Measurements from ENCODE around the gene TRIL.

The TRIL gene

DNA sequence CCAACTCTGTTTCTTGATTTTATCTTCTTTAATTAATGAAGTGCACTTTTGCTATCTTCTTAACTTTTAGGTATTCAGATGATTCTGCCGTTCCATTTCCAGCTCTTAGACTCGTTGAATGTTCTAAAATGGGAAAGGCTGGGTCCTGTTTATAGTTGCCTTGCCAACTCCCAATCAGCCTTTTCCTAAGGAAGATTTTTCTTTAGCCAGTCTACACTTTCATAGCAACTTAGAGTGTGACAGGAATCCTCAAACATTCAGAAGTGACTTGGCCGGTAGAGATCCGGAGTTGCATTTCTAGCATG is 23.0 kb upstream of the TRIL start:
- no peak for DNase-seq

DNA sequence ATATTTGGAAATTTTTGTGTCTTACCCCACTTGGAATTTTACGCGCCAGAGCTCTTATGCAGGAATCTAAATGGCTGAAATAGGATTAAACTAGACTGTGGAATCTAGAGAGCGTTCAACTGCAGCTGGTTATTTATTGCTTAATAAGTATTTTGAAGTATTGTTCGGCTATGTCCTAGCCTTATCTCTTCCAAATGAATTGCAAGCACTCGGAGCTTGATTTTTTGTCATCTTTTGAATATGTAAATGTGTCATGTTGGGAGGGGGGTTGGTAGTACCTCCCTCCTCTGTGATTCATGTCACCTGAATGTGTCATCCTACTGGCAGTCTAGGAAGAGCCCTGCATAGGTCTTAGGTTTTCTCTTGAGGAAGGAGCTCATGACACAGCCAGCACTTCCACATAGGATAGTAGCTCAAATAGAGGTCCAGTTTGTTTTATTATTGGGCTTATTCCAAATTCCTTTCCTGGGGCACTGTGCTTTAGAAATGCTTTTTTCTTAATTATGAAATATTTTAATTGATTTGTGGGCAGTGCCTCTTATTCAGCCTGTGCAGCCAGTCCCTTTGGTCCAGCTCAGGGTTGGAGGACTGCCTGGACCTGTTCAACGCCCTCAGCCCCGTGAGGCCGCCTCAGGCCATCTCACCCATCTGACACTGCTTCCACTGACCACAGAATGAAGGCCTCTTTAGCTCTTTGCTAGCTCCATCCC is 22.5 kb upstream of the TRIL start:
- DNase-seq: no peak

DNA sequence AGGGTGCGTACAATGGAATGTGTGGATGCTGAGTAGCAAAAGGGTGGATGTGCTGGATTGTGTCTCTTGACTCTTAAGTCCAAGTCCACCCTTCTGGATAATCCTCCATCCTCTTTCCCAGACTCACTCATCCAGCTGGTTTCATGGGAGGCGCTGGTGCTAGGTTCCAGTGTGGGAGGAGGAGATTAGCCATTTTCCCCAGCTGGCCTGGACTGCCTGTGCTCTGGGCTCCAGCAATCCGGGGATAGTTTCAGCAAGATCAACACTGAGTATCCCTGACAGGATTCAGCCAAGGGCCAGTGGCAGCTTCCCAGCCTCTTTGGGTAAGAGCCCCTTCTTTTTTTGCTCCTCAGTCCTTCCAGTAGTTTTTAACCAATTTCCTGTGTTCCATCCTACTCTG is 21.6 kb upstream of the TRIL start:
- no peak for DNase-seq

DNA sequence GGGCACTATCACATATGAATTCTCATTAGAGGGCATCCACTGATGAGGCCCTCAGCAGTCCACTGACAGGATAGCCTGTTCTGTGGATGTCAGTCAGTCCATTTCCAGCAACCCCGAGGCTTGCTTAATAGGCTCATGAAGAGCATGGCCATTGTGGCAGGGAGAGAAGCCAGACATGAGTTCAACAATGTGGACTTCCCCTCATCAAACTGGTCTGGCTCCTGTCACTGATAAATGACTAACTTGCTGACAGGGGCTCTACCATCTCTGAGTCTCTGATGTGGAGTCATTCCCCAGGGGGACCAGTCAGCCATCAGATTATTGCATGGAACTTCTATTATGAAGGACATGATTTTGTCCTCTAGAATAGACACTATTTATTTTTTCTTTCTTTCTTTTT is 19.8 kb upstream of the TRIL start:
- DNase-seq: no peak

DNA sequence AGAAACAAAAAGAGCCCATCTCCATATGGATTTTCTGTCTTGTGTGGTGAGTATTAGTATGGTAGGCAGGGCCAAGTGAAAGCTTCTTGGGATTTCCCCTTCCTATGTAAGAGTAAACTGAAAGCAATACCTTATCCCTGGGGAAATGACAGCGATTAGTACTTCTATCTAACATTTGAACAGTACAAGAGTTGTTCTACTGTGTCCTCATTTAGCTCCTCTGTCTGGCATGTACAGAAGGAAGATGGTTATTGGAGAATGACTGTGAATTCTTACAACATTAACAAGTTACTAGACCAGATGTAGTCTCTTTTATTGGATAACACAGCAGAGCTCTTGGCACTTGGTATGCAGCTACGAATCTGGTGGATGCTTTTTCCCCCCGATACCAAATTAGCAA is 17.9 kb upstream of the TRIL start:
- DNase-seq: no peak

DNA sequence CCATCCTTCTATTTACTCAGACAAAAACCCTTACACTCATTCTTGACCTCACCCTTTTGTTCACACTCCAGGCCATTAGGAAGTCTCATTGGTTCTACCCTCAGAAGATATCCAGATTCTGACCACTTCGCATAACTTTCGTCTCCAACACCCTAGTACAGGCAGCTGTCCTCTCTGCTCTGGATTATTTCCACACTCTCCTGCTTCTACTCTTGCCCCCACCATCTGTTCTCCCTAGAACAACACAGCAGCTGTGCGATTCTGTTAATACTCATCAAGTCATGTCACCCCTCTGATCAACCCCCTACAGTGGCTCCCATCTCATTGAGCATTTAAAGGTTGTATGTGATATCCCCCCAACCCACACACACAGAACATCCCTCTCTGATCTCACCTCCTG is 15.5 kb upstream of the TRIL start:
- DNase-seq: no peak

DNA sequence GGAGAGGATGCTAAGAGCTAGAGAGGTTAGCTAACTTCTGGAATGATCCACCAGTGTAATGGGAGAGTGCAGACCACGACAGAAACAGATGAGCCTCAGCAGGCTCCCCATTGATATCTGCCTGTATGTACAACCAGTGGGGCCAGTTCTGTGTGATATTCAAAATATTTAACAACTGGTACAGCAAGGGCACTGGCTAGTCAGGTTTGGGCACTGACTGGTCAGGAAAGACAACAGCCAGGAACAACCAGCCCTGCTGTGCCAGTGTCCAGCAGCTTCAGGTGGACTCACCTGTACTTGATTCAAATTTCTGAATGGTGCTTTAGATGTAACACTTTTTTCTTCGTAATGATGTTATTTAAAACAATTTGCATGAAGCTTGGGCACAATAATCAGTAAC is 5.9 kb upstream of the TRIL start:
- no peak for DNase-seq

DNA sequence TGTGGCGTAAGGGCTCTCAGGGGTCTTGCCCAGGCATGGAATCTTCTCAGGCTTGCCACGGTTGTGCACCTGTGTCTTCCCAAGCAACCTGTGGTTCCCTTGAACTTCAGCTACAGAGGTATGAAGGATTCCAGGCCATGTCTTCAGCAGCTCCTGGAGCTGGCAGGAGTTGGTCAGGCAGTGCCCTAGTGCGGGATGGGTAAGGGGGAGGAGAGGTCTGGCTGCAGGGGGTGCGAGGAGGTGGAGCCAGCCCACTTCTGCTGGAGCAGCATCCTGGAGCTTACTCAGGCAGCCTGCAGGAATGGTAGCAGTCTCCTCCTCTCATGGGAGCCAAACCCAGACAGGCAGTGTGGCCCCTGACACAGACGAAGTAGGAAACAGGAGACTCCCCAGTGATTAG is 3.8 kb upstream of the TRIL start:
- DNase-seq: no peak

DNA sequence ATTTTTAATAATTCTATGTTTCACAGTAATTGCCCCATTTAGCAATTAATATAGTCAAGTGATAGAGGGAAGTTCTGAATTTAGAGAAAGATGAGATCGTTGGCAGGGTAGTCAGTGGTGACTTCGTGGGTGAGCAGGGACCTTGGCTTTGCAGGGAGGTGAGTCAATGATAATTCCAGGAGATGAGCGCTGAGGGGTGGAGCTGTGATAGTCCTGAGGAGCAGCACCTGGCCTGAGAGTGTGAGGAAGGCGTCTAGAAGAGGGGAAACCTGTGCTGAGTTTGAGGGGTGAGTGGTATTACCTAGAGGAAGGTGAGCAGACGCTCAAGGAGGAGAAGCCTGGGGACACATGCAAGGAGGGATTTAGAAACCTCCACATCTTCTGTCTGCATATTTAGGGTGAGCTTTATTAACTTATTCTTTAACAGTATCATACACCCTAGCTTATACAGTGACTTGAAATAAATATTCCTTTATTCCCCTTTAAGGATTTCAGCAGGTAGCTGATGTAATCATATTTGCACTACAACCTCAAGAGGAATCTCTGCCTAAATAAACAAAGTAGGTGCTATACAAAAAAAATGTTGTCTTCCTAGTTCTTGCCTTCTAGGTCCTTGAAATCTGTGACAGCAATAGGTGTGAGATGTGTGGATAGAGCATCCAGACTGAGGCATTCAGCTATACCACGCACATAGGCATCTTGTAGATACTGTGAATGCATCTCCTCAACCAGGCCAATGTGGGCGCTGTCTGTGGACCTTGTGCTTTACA is 2.1 kb upstream of the TRIL start:
- DNase-seq: no peak

DNA sequence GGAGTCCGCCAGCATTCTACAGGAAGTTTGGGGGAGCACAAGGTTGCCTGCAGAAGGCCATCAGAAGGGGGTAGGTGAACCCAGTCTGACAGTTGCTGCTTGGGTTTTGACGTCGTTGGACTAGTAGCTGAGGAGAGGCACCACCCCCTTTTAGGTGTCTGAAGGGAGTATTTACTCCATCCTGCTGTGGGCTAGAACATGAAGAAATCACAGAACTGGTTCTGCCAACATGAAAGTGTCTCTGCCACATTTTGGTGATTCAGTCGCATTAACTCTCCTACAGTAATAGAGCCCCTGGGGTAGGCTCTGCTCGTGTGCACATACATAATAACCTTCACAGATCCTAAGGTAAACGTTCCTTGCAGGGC is 834 bp upstream of the TRIL start:
- DNase-seq: no peak

DNA sequence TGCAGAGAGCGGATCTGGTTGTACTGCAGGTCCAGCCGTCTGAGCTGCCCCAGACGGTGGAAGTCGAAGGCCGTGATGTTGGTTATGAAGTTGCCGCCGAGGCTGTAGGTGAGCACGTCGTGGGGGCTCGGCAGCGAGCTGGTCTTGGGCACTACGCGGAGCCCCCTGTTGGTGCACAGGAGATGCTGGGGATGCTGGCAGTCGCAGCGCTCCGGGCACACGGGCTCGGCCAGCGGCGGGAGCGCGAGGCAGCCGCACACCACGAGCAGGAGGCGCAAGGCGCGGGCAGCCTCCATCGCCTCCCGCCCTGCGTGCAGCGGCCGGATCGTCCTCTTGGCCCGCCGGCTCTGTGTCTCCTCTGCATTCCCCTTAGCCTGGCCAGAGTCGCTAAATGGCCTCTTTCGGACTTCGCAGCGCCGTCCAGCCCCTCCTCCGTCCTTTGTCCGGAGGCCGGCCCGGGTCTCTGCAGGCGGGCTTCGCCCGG is 337 bp downstream of the TRIL start:
- DNase-seq: no peak

DNA sequence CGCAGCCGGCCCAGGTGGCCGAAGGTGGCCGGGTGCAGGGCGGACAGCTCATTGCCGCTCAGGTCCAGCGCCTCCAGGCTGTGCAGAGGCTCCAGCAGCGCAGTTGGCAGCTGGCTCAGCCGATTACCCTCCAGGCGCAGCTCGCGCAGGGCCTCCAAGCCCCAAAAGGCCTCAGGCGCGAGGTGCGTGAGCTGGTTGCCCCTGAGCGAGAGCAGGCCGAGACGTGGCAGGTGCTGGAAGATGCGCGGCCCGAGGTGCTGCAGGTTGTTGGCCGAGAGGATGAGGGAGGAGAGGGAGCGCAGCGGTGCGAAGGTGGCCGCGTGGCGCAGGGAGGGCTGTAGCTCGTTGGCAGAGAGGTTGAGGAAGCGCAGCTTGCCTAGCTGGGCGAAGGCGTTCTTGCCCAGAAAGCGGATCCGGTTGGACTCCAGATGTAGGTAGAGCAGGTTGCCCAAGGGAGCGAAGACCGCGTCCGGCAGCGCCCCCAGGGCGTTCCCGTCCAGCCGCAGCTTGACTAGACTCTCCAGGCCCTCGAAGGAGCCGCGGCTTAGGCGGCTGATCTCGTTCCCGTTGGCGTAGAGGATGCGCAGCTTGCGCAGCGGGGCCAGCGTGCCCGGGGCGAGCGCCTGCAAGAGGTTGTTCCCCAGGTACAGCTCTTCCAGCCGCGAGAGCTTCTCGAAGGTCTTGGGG is 923 bp downstream of the TRIL start:
- no peak for DNase-seq

DNA sequence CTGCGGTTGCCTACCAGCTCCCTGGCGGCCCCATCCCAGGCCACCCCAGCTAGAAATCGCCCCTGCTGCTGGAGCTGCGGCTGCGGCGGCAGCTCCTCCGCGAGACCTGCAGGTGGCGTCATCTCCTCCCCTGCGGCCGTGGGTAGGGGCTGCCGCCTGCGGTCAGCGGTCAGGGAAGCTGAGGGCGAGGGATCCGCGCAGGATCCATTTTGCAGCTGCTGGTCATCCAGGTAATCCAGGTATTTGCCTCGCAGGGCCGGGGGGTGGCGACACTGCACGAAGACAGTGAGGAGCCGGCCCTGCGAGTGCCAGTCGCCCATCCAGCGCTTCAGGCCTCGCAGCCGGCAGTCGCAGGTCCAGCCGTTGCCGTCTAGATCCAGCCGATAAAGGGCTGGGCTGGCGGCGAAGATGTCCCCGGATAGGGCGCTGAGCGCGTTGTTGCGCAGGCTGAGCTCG is 1.5 kb downstream of the TRIL start:
- no peak for DNase-seq

DNA sequence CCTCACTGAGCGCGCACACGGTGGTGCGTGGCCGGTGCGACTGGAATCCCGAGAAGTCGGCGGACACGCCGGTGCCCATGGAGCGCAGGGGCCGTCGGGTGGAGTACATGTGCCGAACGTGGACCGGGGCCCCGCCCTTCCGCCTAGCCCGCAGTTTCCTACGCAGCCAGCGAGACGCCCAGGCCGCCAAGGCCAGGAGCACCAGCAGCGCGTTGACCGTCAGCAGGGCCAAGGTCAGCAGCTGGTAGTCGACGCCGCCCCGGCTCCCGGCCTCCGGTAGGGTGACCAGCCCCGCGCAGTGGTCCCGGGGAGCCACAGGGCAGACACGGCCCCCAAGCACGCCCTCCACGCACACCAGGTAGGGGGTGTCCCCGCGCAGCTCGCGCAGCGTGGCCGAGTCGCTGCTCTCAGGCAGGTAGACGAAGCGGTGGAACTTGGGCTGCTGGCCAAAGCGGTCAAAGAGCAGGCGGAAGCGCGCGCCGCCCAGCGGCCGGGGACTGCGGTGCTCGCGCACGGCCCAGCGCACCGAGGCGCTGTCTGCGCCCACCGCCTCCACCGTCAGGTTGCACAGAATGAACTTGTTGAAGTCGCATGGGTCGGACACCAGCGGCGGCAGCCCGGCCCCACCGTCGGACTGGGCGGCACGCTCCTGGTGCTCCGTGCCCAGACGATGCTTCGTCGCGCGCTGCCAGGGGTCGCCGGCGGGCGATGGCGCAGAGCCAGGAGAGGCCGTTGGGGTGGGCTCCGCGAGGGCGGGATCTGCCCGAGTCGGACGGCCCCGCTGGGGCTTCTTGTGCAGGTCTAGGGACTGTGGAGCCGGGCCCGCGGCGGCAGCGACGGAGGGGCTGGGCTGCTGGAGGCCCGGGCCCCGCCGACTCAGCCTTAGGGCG is 2.2 kb downstream of the TRIL start:
- DNase-seq: no peak

DNA sequence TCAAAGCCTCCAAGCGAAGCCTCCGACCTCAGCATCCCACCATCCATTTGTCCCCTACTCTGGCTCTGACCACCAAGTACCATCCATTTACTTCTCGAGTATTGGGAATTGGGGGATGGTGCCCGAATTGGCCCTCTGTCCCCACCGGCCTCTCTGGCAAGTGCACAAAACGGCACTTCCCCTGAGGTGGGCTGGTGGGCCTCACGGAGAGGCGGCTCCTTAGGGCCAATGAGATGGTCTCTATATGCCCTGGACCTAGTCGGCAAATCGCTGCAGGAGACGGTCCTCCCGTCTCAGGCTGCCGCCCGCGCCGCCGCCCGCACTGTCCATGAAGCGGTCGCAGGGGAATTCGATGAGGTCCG is 2.8 kb downstream of the TRIL start:
- no peak for DNase-seq

DNA sequence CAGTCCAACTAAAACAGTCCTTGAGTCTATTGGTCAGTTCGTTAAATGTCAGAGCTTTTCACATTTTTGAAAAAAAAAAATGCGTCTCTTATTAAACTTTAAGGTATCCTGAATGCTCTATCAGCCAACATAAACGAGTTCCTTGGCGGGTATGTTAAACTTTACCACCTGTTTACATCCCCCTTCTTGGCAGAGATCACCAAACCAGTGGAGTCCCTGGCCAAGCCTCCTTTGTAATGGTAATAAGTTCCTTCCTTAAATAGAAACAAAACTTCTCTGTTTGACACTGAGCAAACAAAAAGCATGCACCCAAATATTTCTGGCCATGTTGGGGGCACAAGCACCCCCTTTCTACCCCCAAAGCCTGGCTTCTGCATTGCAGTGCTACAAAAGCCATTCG is 3.2 kb downstream of the TRIL start:
- DNase-seq: no peak

DNA sequence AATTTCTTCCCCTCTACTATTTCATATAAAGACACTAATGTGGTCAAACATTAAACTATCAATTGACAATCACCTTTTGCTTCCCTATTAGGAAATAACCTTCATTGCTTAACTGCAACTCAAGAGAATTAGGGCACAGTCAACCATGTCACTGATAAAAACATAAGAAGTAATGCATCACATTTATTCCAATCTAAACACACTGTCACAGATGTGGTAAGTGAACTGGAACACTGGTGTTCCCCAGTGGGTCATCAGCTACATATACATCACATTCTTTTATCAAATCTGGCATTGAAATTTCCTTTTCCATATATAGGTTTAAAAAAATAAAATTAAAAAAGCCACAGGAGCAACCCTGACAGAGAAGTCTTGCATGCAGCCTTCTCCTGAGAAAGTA is 3.7 kb downstream of the TRIL start:
- DNase-seq: no peak

DNA sequence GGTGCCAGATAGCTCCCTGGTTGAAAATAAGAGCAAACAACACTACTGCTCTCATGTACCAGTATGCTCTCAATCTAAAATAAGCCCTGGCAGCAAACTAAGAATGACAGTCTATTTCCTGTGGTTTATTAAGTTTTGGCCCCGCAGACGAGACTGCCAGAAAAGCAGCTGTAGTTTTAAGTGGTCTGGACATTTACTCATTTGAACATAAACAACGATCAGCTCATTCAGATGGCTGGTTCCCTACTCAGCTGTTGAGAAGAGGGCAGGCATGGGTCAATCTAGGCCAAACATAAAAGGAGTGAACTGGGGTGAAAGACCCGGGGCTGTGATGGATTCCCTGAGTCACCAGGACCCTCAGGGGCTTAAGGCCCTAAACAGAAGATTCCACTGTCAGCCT is 4.5 kb downstream of the TRIL start:
- DNase-seq: no peak

DNA sequence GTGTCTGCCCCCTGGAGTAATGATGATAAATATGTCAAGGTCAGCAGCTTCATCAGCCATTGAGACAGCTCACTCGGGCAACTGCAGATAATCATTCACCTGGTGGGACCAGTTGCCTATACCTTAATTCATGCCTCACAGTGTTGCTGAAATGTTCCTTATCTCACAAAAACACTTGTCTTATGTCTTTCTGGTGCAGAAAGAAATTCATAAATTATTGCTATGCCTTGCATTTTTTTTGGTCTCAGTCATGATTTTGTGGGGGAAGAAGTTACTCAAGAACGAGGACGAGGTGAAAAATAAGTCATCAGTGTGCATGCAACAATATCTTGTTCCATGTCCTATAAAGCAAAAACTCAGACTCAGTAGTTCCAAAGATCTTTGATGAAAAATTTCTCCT is 16.0 kb downstream of the TRIL start:
- no peak for DNase-seq

DNA sequence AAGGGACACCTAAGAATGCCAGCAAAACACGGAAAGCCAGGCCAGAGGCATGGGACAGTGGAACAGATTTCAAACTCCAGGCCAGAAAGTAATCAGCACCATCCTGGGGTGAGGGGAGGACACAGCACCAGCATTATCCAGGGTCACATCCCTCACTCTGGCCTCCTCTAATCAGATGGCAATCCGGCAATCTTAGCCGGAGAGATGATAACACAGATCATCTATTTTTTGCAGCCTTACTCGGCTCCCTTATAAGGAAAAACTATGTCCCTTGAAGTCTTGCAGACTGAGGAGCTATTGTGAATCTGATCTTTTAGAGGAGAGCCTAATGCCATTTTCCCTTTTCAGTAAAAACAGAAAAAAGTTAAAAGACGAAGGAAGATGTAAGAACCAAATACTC is 16.5 kb downstream of the TRIL start:
- no peak for DNase-seq

DNA sequence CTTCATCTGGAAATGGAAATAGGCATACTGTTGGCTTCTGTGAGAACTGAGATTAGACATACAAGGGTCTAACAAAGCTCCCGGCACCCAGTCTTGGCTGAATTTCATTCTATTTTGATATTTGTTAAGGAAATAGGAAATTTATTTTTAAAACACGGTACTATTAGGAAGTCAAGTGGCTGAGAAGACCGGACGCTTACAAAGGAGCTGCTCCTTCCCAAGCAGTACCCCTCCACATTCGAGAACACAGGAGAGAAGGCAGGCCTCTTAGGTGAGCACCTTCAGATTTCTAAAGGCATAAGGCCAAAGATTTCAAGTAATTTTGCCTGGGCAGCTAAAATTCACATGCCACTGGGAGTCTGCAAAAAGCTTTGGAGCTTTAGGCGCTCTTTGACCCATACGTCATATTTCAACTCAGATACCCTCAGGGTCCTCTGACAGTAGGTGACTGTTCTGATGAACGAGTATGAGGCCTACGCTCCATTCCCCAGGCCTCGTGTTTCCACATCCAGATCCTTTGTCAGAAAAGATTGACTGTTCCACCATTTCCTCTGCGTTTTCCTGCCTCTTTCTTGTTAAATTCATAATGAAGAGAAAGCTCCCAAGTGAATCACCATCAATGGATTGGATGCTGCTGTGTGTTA is 17.3 kb downstream of the TRIL start:
- no peak for DNase-seq

DNA sequence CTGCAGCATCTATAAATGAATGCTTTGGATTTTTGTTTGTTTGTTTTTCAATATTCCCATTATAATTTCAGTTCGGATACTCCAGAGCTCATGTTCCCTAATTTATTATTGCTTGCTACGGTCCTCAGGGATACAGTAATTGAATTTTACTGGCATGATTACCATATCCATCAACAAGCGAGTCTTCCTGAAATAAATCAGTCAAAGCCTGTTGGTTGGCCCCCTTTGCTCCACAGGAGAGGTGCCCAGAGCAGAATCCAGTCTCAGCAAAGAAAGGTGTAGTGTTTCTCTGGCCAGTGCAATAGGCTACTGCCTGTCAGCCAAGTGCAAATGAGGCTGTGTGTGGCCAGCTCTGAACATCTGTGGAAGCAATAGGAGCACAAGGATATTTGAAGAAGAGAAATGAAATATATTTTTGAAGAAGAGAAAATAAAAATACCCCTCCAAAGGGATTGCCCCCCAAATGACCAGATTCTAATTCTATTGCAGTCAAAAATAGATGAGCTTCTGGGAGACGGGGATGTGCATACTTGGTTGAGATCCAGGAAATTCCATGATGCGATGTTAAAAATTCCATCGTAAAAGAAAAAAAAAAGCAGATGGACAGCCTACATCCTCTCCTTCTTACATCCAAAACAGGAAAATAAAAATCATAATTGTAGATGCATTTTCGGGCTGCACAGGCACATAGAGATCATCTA is 18.1 kb downstream of the TRIL start:
- no peak for DNase-seq

Data from activated gamma-delta T cell (primary cell).